PFSK-1 (cell line): ENCODE results near the gene TBC1D8.

Experiments used
- FOXP2 ChIP-seq: optimal IDR thresholded peaks from 2 replicates; pipeline ENCODE3; 2011; ENCODE audit warnings: borderline replicate concordance, control low read depth, inconsistent platforms; ENCODE audit not compliant: insufficient read depth; ENCODE audit errors: extremely low read length, extremely low read depth
- POLR2AphosphoS5 ChIP-seq: IDR thresholded peaks from 2 replicates; pipeline ENCODE4 v1.6.1; 2012; ENCODE audit warnings: low read depth, mild to moderate bottlenecking, control low read depth, low read length, moderate library complexity
- REST ChIP-seq, 2 experiments: IDR thresholded peaks; 2 replicates each; pipeline versions ENCODE4 v1.6.1 to v1.8.0; 2011 to 2012; ENCODE audit warnings: low read depth in 2 of 2, low read length in 2 of 2, control low read depth in 1 of 2, inconsistent platforms in 1 of 2, mild to moderate bottlenecking in 1 of 2, moderate library complexity in 1 of 2; ENCODE audit not compliant: insufficient read depth in 1 of 2
- SIN3A ChIP-seq: IDR thresholded peaks from 2 replicates; pipeline ENCODE4 v1.6.1; 2012; ENCODE audit warnings: mild to moderate bottlenecking, low read length, moderate library complexity, borderline replicate concordance; ENCODE audit not compliant: insufficient read depth
- TAF1 ChIP-seq: IDR thresholded peaks from 2 replicates; pipeline ENCODE4 v1.6.1; 2012; ENCODE audit warnings: low read length, control low read depth, borderline replicate concordance; ENCODE audit not compliant: insufficient read depth

The TBC1D8 gene

DNA sequence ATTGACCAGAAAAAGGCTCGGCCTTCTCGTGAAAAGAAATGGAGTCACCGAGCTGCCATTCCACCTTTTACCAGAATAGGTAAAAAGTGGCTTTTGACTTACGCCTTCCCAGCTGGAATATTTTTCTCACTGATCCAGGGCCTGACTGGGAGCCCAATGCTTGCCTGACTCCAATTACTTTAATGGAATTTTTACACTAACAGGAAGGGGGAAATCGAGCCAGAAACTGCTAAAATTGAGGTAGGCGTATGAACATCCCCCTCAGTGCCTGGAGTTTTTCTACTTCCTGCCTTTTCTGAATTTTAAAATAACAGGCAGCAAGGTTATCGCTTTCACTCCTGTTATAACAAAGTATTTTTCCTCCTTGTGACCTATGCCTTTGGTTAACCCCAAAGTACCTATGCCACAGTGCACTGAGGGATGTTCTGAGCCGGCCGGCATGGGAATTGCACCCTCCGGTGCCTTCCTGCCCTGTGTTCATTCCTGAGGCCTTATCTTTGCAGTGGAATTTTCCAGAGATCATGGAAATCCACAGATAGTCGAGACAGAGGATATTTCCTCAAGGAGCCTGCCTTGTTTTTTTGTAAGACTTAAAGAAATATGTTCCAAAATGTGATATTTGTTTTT, 167.4 kb downstream of the TBC1D8 start:
- no peak for TF ChIP-seq POLR2AphosphoS5
- no peak for TF ChIP-seq FOXP2
- no peak for TF ChIP-seq TAF1
- TF ChIP-seq SIN3A, result no peak
- TF ChIP-seq REST (IDR thresholded peaks at IDR 0.05; ENCODE audit: insufficient read depth in 1 of 2, low read depth in 2 of 2, low read length in 2 of 2), result no peak

DNA sequence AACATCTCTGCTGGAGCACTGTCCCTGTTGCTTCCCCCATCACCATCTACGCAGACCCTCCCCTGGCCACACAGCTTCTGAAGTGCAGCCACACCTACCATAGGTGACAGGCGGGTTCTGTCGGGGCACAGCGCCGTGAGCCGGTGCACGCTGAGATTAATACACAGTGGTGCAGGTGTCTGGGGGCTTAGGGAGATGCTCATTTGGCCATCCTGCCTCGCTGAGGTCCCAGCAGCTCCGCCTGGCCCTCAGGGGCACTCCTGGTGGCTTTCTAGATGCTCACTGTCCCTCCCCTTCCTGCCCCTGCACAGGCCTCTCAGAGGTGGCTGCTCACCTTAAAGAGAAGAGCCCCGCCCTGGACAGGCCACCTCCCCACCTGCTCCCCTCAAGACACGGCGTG, 168.0 kb downstream of the TBC1D8 start:
- no peak for TF ChIP-seq POLR2AphosphoS5
- no peak for TF ChIP-seq SIN3A
- TF ChIP-seq TAF1, result no peak

DNA sequence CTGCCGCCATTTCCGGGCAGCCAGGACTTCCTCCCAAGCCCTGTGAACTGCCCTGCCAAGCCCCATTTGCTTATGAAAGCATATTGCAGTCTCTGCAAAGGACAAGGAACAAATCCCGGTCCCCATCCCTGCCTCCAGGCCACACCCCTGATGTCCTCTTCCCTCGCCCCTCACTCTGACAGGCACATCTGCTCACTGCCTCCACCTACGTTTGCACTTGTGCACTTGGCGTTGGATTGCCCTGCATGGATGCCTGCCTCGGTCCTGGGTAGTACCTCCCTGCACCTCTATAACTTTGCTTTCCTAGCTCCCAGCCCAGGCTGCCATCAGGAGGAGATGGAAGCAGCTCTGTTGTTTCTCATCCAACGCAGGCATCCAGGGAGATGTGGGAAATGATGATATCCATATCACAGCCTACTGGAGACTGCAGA, 168.7 kb downstream of the TBC1D8 start:
- TF ChIP-seq SIN3A, result no peak

- TF ChIP-seq FOXP2 (no peak), TAF1 (no peak), SIN3A (no peak), POLR2AphosphoS5 (no peak), REST (IDR thresholded peaks at IDR 0.05; ENCODE audit: insufficient read depth in 1 of 2, low read depth in 2 of 2, low read length in 2 of 2) (no peak)
Observed at GRCh38 chr2:100981011-100981410, 170.2 kb downstream of the TBC1D8 start.

- TF ChIP-seq SIN3A, result no peak
- no peak for TF ChIP-seq REST (IDR thresholded peaks at IDR 0.05; ENCODE audit: insufficient read depth in 1 of 2, low read depth in 2 of 2, low read length in 2 of 2)
- no peak for TF ChIP-seq POLR2AphosphoS5
- TF ChIP-seq FOXP2, result no peak
- TF ChIP-seq TAF1, result no peak
Observed at GRCh38 chr2:100980046-100980445, 171.1 kb downstream of the TBC1D8 start.

- no peak for TF ChIP-seq FOXP2
- TF ChIP-seq POLR2AphosphoS5, result no peak
- no peak for TF ChIP-seq REST (IDR thresholded peaks at IDR 0.05; ENCODE audit: insufficient read depth in 1 of 2, low read depth in 2 of 2, low read length in 2 of 2)
- TF ChIP-seq SIN3A, result no peak
- no peak for TF ChIP-seq TAF1
Observed at GRCh38 chr2:100978582-100979191, 172.5 kb downstream of the TBC1D8 start.
